HG03442 (cell line): ENCODE data around the gene CNTNAP2.
A peak's percentile ranks its signal among the peaks of the same experiment; 100 is the strongest.
"Not testable (repeated sequence)": the region's sequence is repeated elsewhere in the genome, so short reads cannot be mapped to it uniquely, and the experiment has no call there.

Experiments used
- ATAC-seq: cut with Tn5 transposase; IDR thresholded peaks from one replicate; pipeline ENCODE4 v1.9.1; 2021; ENCODE audit warnings: mild to moderate bottlenecking, moderate library complexity; ENCODE audit not compliant: unreplicated experiment

CNTNAP2 gene

GRCh38 chr7:148395990-148396716 lies 2279.6 kb downstream of the CNTNAP2 start:
- no peak for ATAC-seq

GRCh38 chr7:148397056-148397455 lies 2280.5 kb downstream of the CNTNAP2 start:
- no peak for ATAC-seq

- ATAC-seq: no peak
Measured at GRCh38 chr7:148397551-148397950, 2280.9 kb downstream of the CNTNAP2 start.

- ATAC-seq: peak; percentile 43
Measured at GRCh38 chr7:148397985-148398384, 2281.4 kb downstream of the CNTNAP2 start.

- ATAC-seq: peak; percentile 96
Measured at GRCh38 chr7:148398844-148399365, 2282.3 kb downstream of the CNTNAP2 start.

- no peak for ATAC-seq
Measured at GRCh38 chr7:148400101-148400500, 2283.5 kb downstream of the CNTNAP2 start.

GRCh38 chr7:148402159-148402558 lies 2285.6 kb downstream of the CNTNAP2 start:
- ATAC-seq: no peak

- no peak for ATAC-seq
Measured at GRCh38 chr7:148403466-148403993, 2286.9 kb downstream of the CNTNAP2 start.

GRCh38 chr7:148408307-148408706 lies 2291.7 kb downstream of the CNTNAP2 start:
- no peak for ATAC-seq

GRCh38 chr7:148410905-148411304 lies 2294.3 kb downstream of the CNTNAP2 start:
- ATAC-seq: no peak

GRCh38 chr7:148412691-148413090 lies 2296.1 kb downstream of the CNTNAP2 start:
- no peak for ATAC-seq

- peak; percentile 99 for ATAC-seq
Measured at GRCh38 chr7:148419856-148420832, 2303.5 kb downstream of the CNTNAP2 start.

GRCh38 chr7:148422030-148422429 lies 2305.4 kb downstream of the CNTNAP2 start:
- ATAC-seq: no peak

GRCh38 chr7:148426393-148426792 lies 2309.8 kb downstream of the CNTNAP2 start:
- ATAC-seq: not testable (repeated sequence)

GRCh38 chr7:148430690-148431089 lies 2314.1 kb downstream of the CNTNAP2 start:
- not testable (repeated sequence) for ATAC-seq

GRCh38 chr7:148433521-148434180 lies 2317.1 kb downstream of the CNTNAP2 start:
- no peak for ATAC-seq

- ATAC-seq: no peak
Measured at GRCh38 chr7:148434181-148434757, 2317.7 kb downstream of the CNTNAP2 start.

- no peak for ATAC-seq
Measured at GRCh38 chr7:148434887-148435286, 2318.3 kb downstream of the CNTNAP2 start.

GRCh38 chr7:148435715-148436114 lies 2319.1 kb downstream of the CNTNAP2 start:
- no peak for ATAC-seq

- ATAC-seq: peak; percentile 5
Measured at GRCh38 chr7:148436135-148436534, 2319.5 kb downstream of the CNTNAP2 start.
